Fibroblast of pulmonary artery (primary cell): ENCODE measurements around the gene BRMS1.
"Not testable (repeated sequence)": the region's sequence is repeated elsewhere in the genome, so short reads cannot be mapped to it uniquely, and the experiment has no call there.

Source experiments
- DNase-seq: peaks from one replicate; pipeline ENCODE4 v3.0.0-alpha.2; 2010; ENCODE audit warnings: low read depth
- H3K4me3 ChIP-seq: replicated peaks from 2 replicates; pipeline ENCODE4 v1.5.1; 2011; ENCODE audit warnings: low read depth, mild to moderate bottlenecking, control low read depth, low read length, moderate library complexity
- TF ChIP-seq, protein P1 (sequence below): IDR thresholded peaks from 2 replicates; pipeline ENCODE4 v1.5.1; 2011; ENCODE audit warnings: mild to moderate bottlenecking, control low read depth, low read length, inconsistent platforms; ENCODE audit errors: missing control alignments

BRMS1 gene

DNA sequence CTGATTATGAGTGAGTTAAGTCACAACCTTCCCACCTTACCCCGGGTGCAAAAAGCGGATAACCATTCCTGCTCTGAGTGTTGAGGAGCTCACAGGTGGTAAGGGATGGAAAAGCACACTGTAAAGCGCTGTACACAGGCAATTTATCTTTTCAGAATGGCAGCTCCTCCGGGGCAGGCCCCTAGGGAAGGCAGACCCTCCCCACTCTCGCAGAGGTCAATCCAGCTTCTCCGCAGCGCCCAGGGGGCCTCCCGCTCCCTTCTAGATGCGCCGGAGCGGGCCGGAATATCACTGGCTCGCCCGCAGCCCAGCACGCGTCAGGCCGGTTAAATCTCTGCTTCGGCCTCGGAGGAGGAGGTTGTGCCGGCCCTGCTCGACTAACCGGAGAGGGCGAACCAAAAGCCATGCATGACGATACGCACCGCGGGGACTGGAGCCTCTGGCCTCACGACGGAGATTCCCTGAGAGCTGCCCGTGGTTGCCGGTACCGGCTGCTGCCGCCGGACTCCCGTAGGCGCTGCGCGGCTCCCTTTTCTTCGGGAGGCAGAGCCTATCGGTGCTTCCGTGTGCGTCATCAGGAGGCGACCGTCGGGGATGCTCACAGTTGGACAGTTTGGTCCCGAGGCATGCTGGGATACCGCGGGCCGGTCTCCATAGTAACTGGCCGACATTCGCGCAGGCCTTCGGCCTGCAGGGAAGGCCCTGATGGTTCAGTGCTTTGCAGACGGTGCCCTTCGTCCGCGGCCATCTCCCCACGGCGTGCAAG is at the start of gene BRMS1:
TSS of gene BRMS1 (minus strand) at position 555 of the 766 bp plus-strand sequence. CDS start 2,870 bp downstream, outside the sequence.
- TF ChIP-seq, protein P1, sequence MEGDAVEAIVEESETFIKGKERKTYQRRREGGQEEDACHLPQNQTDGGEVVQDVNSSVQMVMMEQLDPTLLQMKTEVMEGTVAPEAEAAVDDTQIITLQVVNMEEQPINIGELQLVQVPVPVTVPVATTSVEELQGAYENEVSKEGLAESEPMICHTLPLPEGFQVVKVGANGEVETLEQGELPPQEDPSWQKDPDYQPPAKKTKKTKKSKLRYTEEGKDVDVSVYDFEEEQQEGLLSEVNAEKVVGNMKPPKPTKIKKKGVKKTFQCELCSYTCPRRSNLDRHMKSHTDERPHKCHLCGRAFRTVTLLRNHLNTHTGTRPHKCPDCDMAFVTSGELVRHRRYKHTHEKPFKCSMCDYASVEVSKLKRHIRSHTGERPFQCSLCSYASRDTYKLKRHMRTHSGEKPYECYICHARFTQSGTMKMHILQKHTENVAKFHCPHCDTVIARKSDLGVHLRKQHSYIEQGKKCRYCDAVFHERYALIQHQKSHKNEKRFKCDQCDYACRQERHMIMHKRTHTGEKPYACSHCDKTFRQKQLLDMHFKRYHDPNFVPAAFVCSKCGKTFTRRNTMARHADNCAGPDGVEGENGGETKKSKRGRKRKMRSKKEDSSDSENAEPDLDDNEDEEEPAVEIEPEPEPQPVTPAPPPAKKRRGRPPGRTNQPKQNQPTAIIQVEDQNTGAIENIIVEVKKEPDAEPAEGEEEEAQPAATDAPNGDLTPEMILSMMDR: no peak
- peak; percentile 98 for DNase-seq
- peak within 1 kb of the TSS; percentile 97 for H3K4me3 ChIP-seq

- TF ChIP-seq, protein P1: no peak
- no peak overlapping the region for H3K4me3 ChIP-seq
Observed at GRCh38 chr11:66393954-66394353, 49.0 kb upstream of the BRMS1 start.

GRCh38 chr11:66391322-66391721 is 46.4 kb upstream of the BRMS1 start:
- TF ChIP-seq, protein P1: no peak
- no peak for DNase-seq
- no peak overlapping the region for H3K4me3 ChIP-seq

More at GRCh38 chr11:66393954-66394353, 49.0 kb upstream of the BRMS1 start:
- DNase-seq: no peak

- TF ChIP-seq, protein P1: peak; percentile 92
- no peak overlapping the region for H3K4me3 ChIP-seq
- DNase-seq: peak; percentile 80
Observed at GRCh38 chr11:66388780-66389386, 44.0 kb upstream of the BRMS1 start.

GRCh38 chr11:66386171-66387069 is 41.5 kb upstream of the BRMS1 start:
- DNase-seq: peak; percentile 93
- peak overlapping the region; percentile 28 for H3K4me3 ChIP-seq
- TF ChIP-seq, protein P1: no peak

DNA sequence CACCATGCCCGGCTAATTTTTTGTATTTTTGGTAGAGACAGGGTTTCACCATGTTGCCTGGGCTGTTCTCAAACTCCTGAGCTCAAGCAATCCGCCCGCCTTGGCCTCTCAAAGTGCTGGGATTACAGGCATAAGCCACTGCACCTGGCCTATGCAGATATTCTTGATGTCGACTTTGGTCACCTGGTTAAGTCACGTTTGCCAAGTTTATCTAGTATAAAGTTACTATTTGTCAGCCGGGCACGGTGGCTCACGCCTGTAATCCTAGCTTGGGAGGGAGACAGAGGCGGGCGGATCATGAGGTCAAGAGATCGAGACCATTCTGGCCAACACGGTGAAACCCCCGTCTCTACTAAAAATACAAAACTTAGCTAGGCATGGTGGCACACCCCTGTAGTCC is 39.4 kb upstream of the BRMS1 start:
- not testable (repeated sequence) for DNase-seq, H3K4me3 ChIP-seq

- not testable (repeated sequence) for DNase-seq, H3K4me3 ChIP-seq
Observed at GRCh38 chr11:66380264-66380663, 35.4 kb upstream of the BRMS1 start.

- not testable (repeated sequence) for H3K4me3 ChIP-seq, DNase-seq
Observed at GRCh38 chr11:66373690-66374287, 28.9 kb upstream of the BRMS1 start.
